ENCODE results near the gene HMGCR.

Gene HMGCR

GRCh38 chr5:75387806-75388205 is 50.8 kb downstream of the HMGCR start:
- DNase-seq: no peak

GRCh38 chr5:75389430-75389829 is 52.4 kb downstream of the HMGCR start:
- DNase-seq: no peak

GRCh38 chr5:75395277-75395676 is 58.3 kb downstream of the HMGCR start:
- no peak for DNase-seq

- DNase-seq: peak; percentile 14
Measured at GRCh38 chr5:75405296-75405695, 68.3 kb downstream of the HMGCR start.

Data from inflammatory macrophage treated with lipopolysaccharide for 4 hours (primary cell).